Esophagus muscularis mucosa (tissue), 3 donors: ENCODE measurements around the gene STX3.

Experiments used
- CTCF ChIP-seq, 3 experiments: fragments of 200-600 bp in 2 of 3; fragments of 450-650 bp in 1 of 3; sonication (generic) in 2 of 3; IDR thresholded peaks; one replicate each; pipeline ENCODE4 v1.5.1; 2017 to 2019; ENCODE audit warnings: antibody characterized with exemption in 3 of 3, mild to moderate bottlenecking in 2 of 3, moderate library complexity in 1 of 3
- POLR2A ChIP-seq: fragments of 450-650 bp; IDR thresholded peaks from one replicate; pipeline ENCODE4 v1.6.1; 2017; ENCODE audit warnings: antibody characterized with exemption, moderate library complexity, mild to moderate bottlenecking, low read depth
- POLR2AphosphoS5 ChIP-seq, 2 donors: sonication (generic); formaldehyde crosslinking; IDR thresholded peaks; one replicate each; pipeline ENCODE4 v1.6.1; 2017; ENCODE audit warnings: antibody characterized with exemption in 2 of 2

- TF ChIP-seq CTCF (IDR thresholded peaks at IDR 0.05) (no peak), POLR2AphosphoS5 (IDR thresholded peaks at IDR 0.05) (no peak), POLR2A (no peak)
Measured at GRCh38 chr11:59792507-59792906, 37.3 kb downstream of the STX3 start.
